Spleen (tissue), 11 donors: Measurements from ENCODE around the gene CD4. TPM values are rescaled to one million over a fixed set of nuclear protein-coding genes. Genes with fewer than 3 reads are reported as not detected.
A peak's percentile ranks its signal among the peaks of the same experiment; 100 is the strongest.

Experiments
- DNase-seq: peaks from one replicate; pipeline ENCODE4 v3.0.0-alpha.2; 2020
- H3K27ac ChIP-seq, 8 donors: fragments of 200-600 bp; sonication (generic) in 7 of 8; 1 replicate in 4 of 8; 2 replicates in 4 of 8; pipeline versions ENCODE4 v1.5.0 to v1.8.0; 2016 to 2021; ENCODE audit warnings: inconsistent platforms in 4 of 8, mild to moderate bottlenecking in 4 of 8, moderate library complexity in 1 of 8
- H3K27me3 ChIP-seq, 7 donors: fragments of 200-600 bp; sonication (generic) in 6 of 7; replicated peaks in 1 of 7; 1 replicate in 4 of 7; 2 replicates in 3 of 7; pipeline versions ENCODE4 v1.5.0 to v1.8.0; 2016 to 2021; ENCODE audit warnings: inconsistent platforms in 3 of 7, mild to moderate bottlenecking in 1 of 7
- H3K36me3 ChIP-seq, 6 donors: fragments of 200-600 bp; sonication (generic) in 5 of 6; 1 replicate in 4 of 6; 2 replicates in 2 of 6; pipeline versions ENCODE4 v1.5.0 to v1.8.0; 2016 to 2021; ENCODE audit warnings: inconsistent platforms in 2 of 6
- H3K4me1 ChIP-seq, 6 donors: fragments of 200-600 bp; sonication (generic) in 5 of 6; 1 replicate in 3 of 6; 2 replicates in 3 of 6; pipeline versions ENCODE4 v1.5.0 to v1.8.0; 2016 to 2021; ENCODE audit warnings: inconsistent platforms in 3 of 6
- H3K4me3 ChIP-seq, 8 donors: fragments of 200-600 bp; sonication (generic) in 7 of 8; 1 replicate in 4 of 8; 2 replicates in 4 of 8; pipeline versions ENCODE4 v1.5.0 to v1.8.0; 2016 to 2021; ENCODE audit warnings: inconsistent platforms in 4 of 8, mild to moderate bottlenecking in 4 of 8, moderate library complexity in 2 of 8
- H3K9me3 ChIP-seq, 8 donors: fragments of 200-600 bp; sonication (generic) in 7 of 8; 1 replicate in 4 of 8; 2 replicates in 4 of 8; pipeline versions ENCODE4 v1.5.0 to v1.8.0; 2016 to 2021; ENCODE audit warnings: inconsistent platforms in 4 of 8
- POLR2A ChIP-seq, 3 donors: fragments of 450-650 bp; IDR thresholded peaks; one replicate each; pipeline ENCODE4 v1.5.1; 2017; ENCODE audit warnings: antibody characterized with exemption in 3 of 3, mild to moderate bottlenecking in 1 of 3
- POLR2AphosphoS5 ChIP-seq, 3 donors: sonication (generic); formaldehyde crosslinking; IDR thresholded peaks; one replicate each; pipeline ENCODE4 v1.5.1; 2017; ENCODE audit warnings: antibody characterized with exemption in 3 of 3
- WGBS, 5 donors: extraction: QIAGEN DNeasy Blood & Tissue Kit in 3 of 5; methylation state at CpG; one replicate each; pipeline versions ENCODE4 v1.1.5 to v1.1.7; 2013 to 2018; 5-methylcytosine and 5-hydroxymethylcytosine counted together
- intact Hi-C: fragments of 100-400 bp; cut with DNase I; formaldehyde crosslinking; loops from one replicate; pipeline ENCODE4 v1.15.0; 2023; ENCODE audit warnings: low total_unique reads
- polyA plus RNA-seq, 3 donors: library from polyadenylated mRNA; stranded (reverse); fragments of 200-250 nt; gene quantifications; one replicate each; pipeline ENCODE4 v1.2.1, GENCODE V29; 2013
- total RNA-seq, 7 donors: library from RNA; depleted of rRNA in 3 of 7; stranded (reverse); fragments of >200 nt in 3 of 7; fragmentation: NEBNext Ultra II Directional in 4 of 7; extraction: Animal tissue kit (Norgen Biotek cat#: 25700) in 4 of 7; gene quantifications; one replicate each; pipeline versions ENCODE4 v1.1.0 to v1.2.1, GENCODE V29; 2016 to 2021
- TF ChIP-seq, protein P1 (sequence below), 11 experiments: fragments of 200-600 bp in 7 of 11; fragments of 450-650 bp in 4 of 11; sonication (generic) in 4 of 11; IDR thresholded peaks in 8 of 11; conservative IDR thresholded peaks in 3 of 11; 1 replicate in 7 of 11; 2 replicates in 4 of 11; pipeline versions ENCODE4 v1.4.0 to v1.8.0; 2016 to 2021; ENCODE audit warnings: antibody characterized with exemption in 11 of 11, inconsistent platforms in 4 of 11, mild to moderate bottlenecking in 1 of 11
- donor health status: healthy with polysubstance abuse.
- donor health status: DM: no; HTN: no; CAD: no; lungs with moderate emphysema.
- donor health status: DM: no; HTN: no; CAD: no.
- donor health status: Bipolar disorder and iron deficiency.
- donor health status: healthy.
- donor health status: DM: no; HTN: no; CAD: no.
- donor health status: DM: yes; HTN: yes; CAD: no.

Gene CD4
- total and polyA plus RNA-seq, 10 donors = 21.8 to 207 (median 151) TPM

DNA sequence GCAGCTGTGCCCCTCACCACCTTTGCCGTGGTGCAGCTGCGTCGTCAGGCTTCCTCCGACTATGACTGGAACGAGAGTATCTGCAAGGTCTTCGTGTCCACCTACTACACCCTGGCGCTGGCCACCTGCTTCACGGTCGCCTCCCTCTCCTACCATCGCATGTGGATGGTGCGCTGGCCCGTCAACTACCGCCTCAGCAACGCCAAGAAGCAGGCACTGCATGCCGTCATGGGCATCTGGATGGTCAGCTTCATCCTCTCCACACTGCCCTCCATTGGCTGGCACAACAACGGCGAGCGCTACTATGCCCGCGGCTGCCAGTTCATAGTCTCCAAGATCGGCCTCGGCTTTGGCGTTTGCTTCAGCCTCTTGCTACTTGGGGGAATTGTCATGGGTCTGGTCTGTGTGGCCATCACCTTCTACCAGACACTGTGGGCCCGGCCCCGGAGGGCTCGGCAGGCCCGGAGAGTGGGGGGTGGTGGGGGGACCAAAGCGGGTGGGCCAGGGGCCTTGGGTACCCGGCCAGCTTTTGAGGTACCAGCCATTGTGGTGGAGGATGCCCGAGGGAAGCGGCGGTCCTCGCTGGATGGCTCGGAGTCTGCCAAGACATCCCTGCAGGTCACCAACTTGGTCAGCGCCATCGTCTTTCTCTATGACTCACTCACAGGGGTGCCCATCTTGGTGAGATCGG is 34.9 kb downstream of the CD4 start:
- Histone ChIP-seq H3K27me3 (peaks cover 0 to 100% (median 48%) of the 10 kb centered on the region in 7 donors), H3K27ac (no peak overlapping the region), H3K4me3 (no peak overlapping the region), H3K36me3 (peaks cover 0 to 5% (median 0%) of the 10 kb centered on the region in 6 donors), H3K4me1 (peaks cover 4 to 65% (median 46%) of the 10 kb centered on the region in 6 donors), H3K9me3 (no peaks in the 10 kb centered on the region)
- intact Hi-C loops = loop anchor here (10.0 kb wide), 1 partner anchor 69 kb away; the partner anchor contains the start of gene MLF2
- TF ChIP-seq, protein P1, sequence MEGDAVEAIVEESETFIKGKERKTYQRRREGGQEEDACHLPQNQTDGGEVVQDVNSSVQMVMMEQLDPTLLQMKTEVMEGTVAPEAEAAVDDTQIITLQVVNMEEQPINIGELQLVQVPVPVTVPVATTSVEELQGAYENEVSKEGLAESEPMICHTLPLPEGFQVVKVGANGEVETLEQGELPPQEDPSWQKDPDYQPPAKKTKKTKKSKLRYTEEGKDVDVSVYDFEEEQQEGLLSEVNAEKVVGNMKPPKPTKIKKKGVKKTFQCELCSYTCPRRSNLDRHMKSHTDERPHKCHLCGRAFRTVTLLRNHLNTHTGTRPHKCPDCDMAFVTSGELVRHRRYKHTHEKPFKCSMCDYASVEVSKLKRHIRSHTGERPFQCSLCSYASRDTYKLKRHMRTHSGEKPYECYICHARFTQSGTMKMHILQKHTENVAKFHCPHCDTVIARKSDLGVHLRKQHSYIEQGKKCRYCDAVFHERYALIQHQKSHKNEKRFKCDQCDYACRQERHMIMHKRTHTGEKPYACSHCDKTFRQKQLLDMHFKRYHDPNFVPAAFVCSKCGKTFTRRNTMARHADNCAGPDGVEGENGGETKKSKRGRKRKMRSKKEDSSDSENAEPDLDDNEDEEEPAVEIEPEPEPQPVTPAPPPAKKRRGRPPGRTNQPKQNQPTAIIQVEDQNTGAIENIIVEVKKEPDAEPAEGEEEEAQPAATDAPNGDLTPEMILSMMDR (IDR thresholded peaks at IDR 0.05 in 8 of 11, conservative IDR thresholded peaks at IDR 0.05 in 3 of 11) = no peak
- TF ChIP-seq POLR2AphosphoS5 (IDR thresholded peaks at IDR 0.05) (no peak), POLR2A (IDR thresholded peaks at IDR 0.05) (no peak)
- WGBS, 5 donors = 87 to 95% (median 91%) methylated on average over 28 to 37 of the region's 37 CpGs
- DNase-seq = no peak

DNA sequence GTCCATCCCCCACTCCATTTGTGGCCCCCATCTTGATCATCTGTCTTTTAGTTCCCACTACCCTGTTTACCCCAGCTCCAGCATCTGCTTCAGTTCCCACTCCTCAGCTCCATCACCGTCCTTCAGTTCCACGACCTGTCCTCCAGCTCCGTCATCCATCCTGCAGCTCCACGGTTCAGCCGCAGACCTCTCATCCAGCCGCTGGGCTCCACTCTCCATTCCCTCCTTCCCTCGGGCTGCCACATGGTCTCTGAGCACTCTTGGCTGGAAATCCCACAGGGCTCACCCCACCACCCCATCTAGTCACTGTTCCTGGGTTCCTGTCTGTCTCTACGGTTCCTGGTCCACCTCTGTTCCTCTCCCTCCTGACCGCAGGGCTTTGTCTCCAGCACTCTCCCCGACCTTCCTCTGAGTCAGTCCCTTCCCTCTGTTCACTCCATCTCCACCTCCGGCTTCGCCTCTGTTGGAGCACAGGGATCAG is 35.6 kb downstream of the CD4 start:
- Histone ChIP-seq H3K27me3 (peaks cover 0 to 100% (median 54%) of the 10 kb centered on the region in 7 donors), H3K9me3 (no peaks in the 10 kb centered on the region), H3K4me1 (peaks cover 4 to 66% (median 53%) of the 10 kb centered on the region in 6 donors), H3K4me3 (no peak overlapping the region), H3K36me3 (no peaks in the 10 kb centered on the region), H3K27ac (no peak overlapping the region)
- WGBS, 5 donors = 54 to 71% (median 68%) methylated on average over 11 to 12 of the region's 12 CpGs
- no peak for TF ChIP-seq POLR2AphosphoS5 (IDR thresholded peaks at IDR 0.05)
- no peak for TF ChIP-seq POLR2A (IDR thresholded peaks at IDR 0.05)
- TF ChIP-seq, protein P1 (IDR thresholded peaks at IDR 0.05 in 8 of 11, conservative IDR thresholded peaks at IDR 0.05 in 3 of 11) = no peak
- DNase-seq = no peak
- intact Hi-C loops = loop anchor here (10.0 kb wide), 1 partner anchor 70 kb away; the partner anchor contains the start of gene MLF2

DNA sequence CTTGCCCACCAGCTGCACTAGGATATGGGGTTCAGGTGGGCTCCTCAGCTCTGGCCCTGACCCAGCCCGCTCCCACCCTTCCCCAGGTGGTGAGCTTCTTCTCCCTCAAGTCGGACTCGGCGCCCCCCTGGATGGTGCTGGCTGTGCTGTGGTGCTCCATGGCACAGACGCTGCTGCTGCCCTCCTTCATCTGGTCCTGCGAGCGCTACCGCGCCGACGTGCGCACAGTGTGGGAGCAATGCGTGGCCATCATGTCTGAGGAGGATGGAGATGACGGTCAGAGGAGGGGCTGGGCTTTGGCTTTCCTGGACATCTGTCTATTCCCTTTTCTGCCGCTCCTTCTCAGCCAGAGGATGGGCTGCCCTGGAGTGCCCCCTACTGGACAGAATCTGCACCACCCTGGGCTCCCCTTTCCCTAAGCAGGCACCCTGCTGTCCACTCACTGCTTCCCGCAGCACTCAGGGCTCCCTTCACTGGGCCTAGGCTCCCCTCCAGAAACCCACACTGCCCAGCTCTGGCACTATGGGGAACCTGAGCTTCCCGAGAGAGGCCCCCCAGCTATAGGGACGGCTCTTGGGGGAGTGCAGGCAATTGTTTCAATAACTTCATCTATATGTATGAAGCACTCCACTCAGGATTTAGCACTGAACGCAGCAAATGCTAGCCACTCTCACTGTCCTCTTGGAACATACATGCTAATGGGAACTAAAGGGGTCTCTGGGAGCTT is 36.2 kb downstream of the CD4 start:
- intact Hi-C loops = loop anchor here (10.0 kb wide), 1 partner anchor 71 kb away; the partner anchor contains the start of gene MLF2
- DNase-seq = peak; percentile 93
- no peak overlapping the region for H3K27ac ChIP-seq
- 6 to 20% (median 17%) methylated on average over 16 to 19 of the region's 19 CpGs for WGBS, 5 donors
- H3K27me3 ChIP-seq = peaks cover 0 to 100% (median 55%) of the 10 kb centered on the region in 7 donors
- H3K36me3 ChIP-seq = no peaks in the 10 kb centered on the region
- peaks cover 4 to 71% (median 58%) of the 10 kb centered on the region in 6 donors for H3K4me1 ChIP-seq
- peak overlapping the region in 1 of 8 donors; percentile 5 for H3K4me3 ChIP-seq
- no peak for TF ChIP-seq POLR2A (IDR thresholded peaks at IDR 0.05)
- TF ChIP-seq, protein P1 (IDR thresholded peaks at IDR 0.05 in 8 of 11, conservative IDR thresholded peaks at IDR 0.05 in 3 of 11) = peak; percentile 87 to 98 (median 94)
- TF ChIP-seq POLR2AphosphoS5 (IDR thresholded peaks at IDR 0.05) = peak; percentile 45 to 58 (median 49)
- no peaks in the 10 kb centered on the region for H3K9me3 ChIP-seq
